H9 (cell line): Measurements from ENCODE around the gene BCL6B. TPM values are rescaled to one million over a fixed set of nuclear protein-coding genes. Genes with fewer than 3 reads are reported as not detected.

Experiments
- DNase-seq: peaks from one replicate; pipeline ENCODE4 v3.0.0-alpha.2; 2017
- H2AFZ ChIP-seq: one replicate; pipeline ENCODE4 v1.6.1; 2013; ENCODE audit warnings: mild to moderate bottlenecking, low read length, control low read depth, moderate library complexity
- H2AK5ac ChIP-seq: 2 replicates; pipeline ENCODE4 v1.6.1; 2013; ENCODE audit warnings: low read length, control low read depth, mixed read lengths; ENCODE audit not compliant: insufficient read length
- H2BK120ac ChIP-seq: one replicate; pipeline ENCODE4 v1.6.1; 2013; ENCODE audit warnings: low read depth, mild to moderate bottlenecking, low read length, control low read depth, inconsistent platforms; ENCODE audit not compliant: poor library complexity, severe bottlenecking
- H2BK12ac ChIP-seq: 2 replicates; pipeline ENCODE4 v1.6.1; 2013; ENCODE audit warnings: low read length, control low read depth, mixed read lengths, low read depth; ENCODE audit not compliant: insufficient read length
- H2BK15ac ChIP-seq: 2 replicates; pipeline ENCODE4 v1.6.1; 2013; ENCODE audit warnings: low read depth, low read length, control low read depth
- H2BK20ac ChIP-seq: one replicate; pipeline ENCODE4 v1.6.1; 2013; ENCODE audit warnings: low read depth, mild to moderate bottlenecking, low read length, control low read depth, inconsistent platforms; ENCODE audit not compliant: poor library complexity, severe bottlenecking
- H2BK5ac ChIP-seq: 2 replicates; pipeline ENCODE4 v1.6.1; 2013; ENCODE audit warnings: low read length, control low read depth, mixed read lengths; ENCODE audit not compliant: insufficient read length
- H3K14ac ChIP-seq: 2 replicates; pipeline ENCODE4 v1.6.1; 2013; ENCODE audit warnings: low read length, control low read depth; ENCODE audit not compliant: insufficient read depth
- H3K18ac ChIP-seq: 2 replicates; pipeline ENCODE4 v1.6.1; 2013; ENCODE audit warnings: low read depth, mild to moderate bottlenecking, mixed read lengths, low read length, control low read depth; ENCODE audit not compliant: insufficient read length
- H3K23ac ChIP-seq: 2 replicates; pipeline ENCODE4 v1.6.1; 2013; ENCODE audit warnings: low read length, control low read depth, mixed read lengths, low read depth; ENCODE audit not compliant: insufficient read length
- H3K23me2 ChIP-seq: 2 replicates; pipeline ENCODE4 v1.6.1; 2013; ENCODE audit warnings: low read depth, mild to moderate bottlenecking, mixed read lengths, low read length, control low read depth; ENCODE audit not compliant: insufficient read length, poor library complexity, severe bottlenecking
- H3K27ac ChIP-seq: 2 replicates; pipeline ENCODE4 v1.5.1; 2013; ENCODE audit warnings: low read length, control low read depth, mixed read lengths, low read depth; ENCODE audit not compliant: insufficient read length
- H3K27me3 ChIP-seq: 2 replicates; pipeline ENCODE4 v1.6.1; 2013; ENCODE audit warnings: low read length, control low read depth, inconsistent platforms; ENCODE audit not compliant: insufficient read depth
- H3K4ac ChIP-seq: 2 replicates; pipeline ENCODE4 v1.6.1; 2013; ENCODE audit warnings: low read depth, mild to moderate bottlenecking, control low read depth, inconsistent platforms, low read length, moderate library complexity
- H3K4me1 ChIP-seq: 2 replicates; pipeline ENCODE4 v1.6.1; 2013; ENCODE audit warnings: low read length, control low read depth, inconsistent platforms; ENCODE audit not compliant: insufficient read depth
- H3K4me2 ChIP-seq: 2 replicates; pipeline ENCODE4 v1.6.1; 2013; ENCODE audit warnings: low read length, control low read depth, mixed read lengths; ENCODE audit not compliant: insufficient read length, insufficient read depth
- H3K56ac ChIP-seq: 2 replicates; pipeline ENCODE4 v1.6.1; 2013; ENCODE audit warnings: low read depth, mild to moderate bottlenecking, mixed read lengths, low read length, control low read depth; ENCODE audit not compliant: insufficient read length
- H3K79me1 ChIP-seq: 2 replicates; pipeline ENCODE4 v1.6.1; 2013; ENCODE audit warnings: low read depth, mild to moderate bottlenecking, moderate library complexity, low read length, control low read depth, inconsistent platforms; ENCODE audit not compliant: insufficient read depth, poor library complexity, severe bottlenecking
- H3K79me2 ChIP-seq: 2 replicates; pipeline ENCODE4 v1.6.1; 2013; ENCODE audit warnings: low read length, control low read depth, inconsistent platforms; ENCODE audit not compliant: insufficient read depth
- H3K9ac ChIP-seq: 2 replicates; pipeline ENCODE4 v1.6.1; 2013; ENCODE audit warnings: low read length, control low read depth, mixed read lengths; ENCODE audit not compliant: insufficient read length; ENCODE audit errors: extremely low read depth
- H3K9me3 ChIP-seq: one replicate; pipeline ENCODE4 v1.6.1; 2013; ENCODE audit warnings: low read depth, low read length, inconsistent platforms; ENCODE audit not compliant: control insufficient read depth
- H3T11ph ChIP-seq: one replicate; pipeline ENCODE4 v1.6.1; 2013; ENCODE audit warnings: mild to moderate bottlenecking, low read length, control low read depth, inconsistent platforms
- H4K20me1 ChIP-seq: one replicate; pipeline ENCODE4 v1.6.1; 2013; ENCODE audit not compliant: control insufficient read depth, insufficient read length, insufficient read depth
- H4K5ac ChIP-seq: 2 replicates; pipeline ENCODE4 v1.6.1; 2013; ENCODE audit warnings: low read depth, mild to moderate bottlenecking, mixed read lengths, low read length, control low read depth; ENCODE audit not compliant: insufficient read length
- H4K8ac ChIP-seq: replicated peaks from 2 replicates; pipeline ENCODE4 v1.6.1; 2013; ENCODE audit warnings: low read length, control low read depth, mixed read lengths, low read depth; ENCODE audit not compliant: insufficient read length
- H4K91ac ChIP-seq: 2 replicates; pipeline ENCODE4 v1.6.1; 2013; ENCODE audit warnings: low read depth, mild to moderate bottlenecking, moderate library complexity, mixed read lengths, low read length, control low read depth; ENCODE audit not compliant: insufficient read length
- H3K27ac Mint-ChIP-seq, 3 experiments: 2 replicates in 2 of 3; 3 replicates in 1 of 3; pipeline ENCODE4 v1.8.0; 2020 to 2021; ENCODE audit warnings: mixed read lengths in 3 of 3, mild to moderate bottlenecking in 1 of 3, moderate library complexity in 1 of 3
- H3K27me3 Mint-ChIP-seq: 2 replicates; pipeline ENCODE4 v1.8.0; 2021; ENCODE audit warnings: low read depth, mild to moderate bottlenecking, moderate library complexity, mixed read lengths
- H3K36me3 Mint-ChIP-seq, 3 experiments: 2 replicates in 2 of 3; 3 replicates in 1 of 3; pipeline ENCODE4 v1.8.0; 2020 to 2021; ENCODE audit warnings: low read depth in 3 of 3, mixed read lengths in 3 of 3; ENCODE audit not compliant: insufficient read depth in 1 of 3
- H3K4me1 Mint-ChIP-seq, 2 experiments: 2 replicates each; pipeline ENCODE4 v1.8.0; 2020; ENCODE audit warnings: mixed read lengths in 2 of 2
- H3K4me3 Mint-ChIP-seq, 2 experiments: 2 replicates in 1 of 2; 3 replicates in 1 of 2; pipeline ENCODE4 v1.8.0; 2020 to 2021; ENCODE audit warnings: mild to moderate bottlenecking in 2 of 2, mixed read lengths in 2 of 2, moderate library complexity in 1 of 2
- H3K9me3 Mint-ChIP-seq, 2 experiments: 2 replicates in 1 of 2; 3 replicates in 1 of 2; pipeline ENCODE4 v1.8.0; 2020; ENCODE audit warnings: mild to moderate bottlenecking in 2 of 2, mixed read lengths in 2 of 2, moderate library complexity in 1 of 2
- CTCF ChIP-seq: fragments of 200-600 bp; sonication (generic); conservative IDR thresholded peaks from 3 replicates; pipeline ENCODE4 v1.8.0; 2021; ENCODE audit warnings: antibody characterized with exemption, mild to moderate bottlenecking
- WGBS: extraction: QIAGEN DNeasy Blood & Tissue Kit; methylation state at CpG from one replicate; pipeline ENCODE4 v1.1.7; 2013; ENCODE audit warnings: missing lambda C conversion rate, low lambda C conversion rate, mixed read lengths; ENCODE audit not compliant: insufficient read length; ENCODE audit errors: extremely low coverage; 5-methylcytosine and 5-hydroxymethylcytosine counted together
- total RNA-seq: library from RNA; stranded (reverse); gene quantifications from 2 replicates; pipeline ENCODE4 v1.2.1, GENCODE V29; 2021

Gene BCL6B
- total RNA-seq, 1 experiment from 2014 or later = 3.3 TPM

- Histone ChIP-seq H3K79me1 (no peaks in the 10 kb centered on the region), H3K14ac (no peak overlapping the region), H3T11ph (no peak overlapping the region), H3K23me2 (no peaks in the 10 kb centered on the region), H3K9ac (no peak overlapping the region), H2AFZ (no peak overlapping the region), H4K8ac (no peak overlapping the region), H4K91ac (no peak overlapping the region), H3K56ac (no peak overlapping the region), H3K23ac (no peak overlapping the region), H3K4ac (no peak overlapping the region), H3K9me3 (no peaks in the 10 kb centered on the region), H3K4me1 (no peaks in the 10 kb centered on the region), H2AK5ac (no peak overlapping the region), H4K5ac (no peak overlapping the region), H2BK15ac (no peak overlapping the region), H2BK12ac (no peak overlapping the region), H2BK120ac (no peak overlapping the region), H3K27me3 (no peaks in the 10 kb centered on the region; the same call in 1 of the 2 replicates), H2BK5ac (no peak overlapping the region), H2BK20ac (no peak overlapping the region), H3K27ac (no peak overlapping the region), H3K18ac (no peak overlapping the region), H4K20me1 (no peaks in the 10 kb centered on the region), H3K79me2 (no peaks in the 10 kb centered on the region), H3K4me2 (no peak overlapping the region)
- no CpG with 5 or more reads among the region's 3 CpGs for WGBS
- Mint-ChIP-seq H3K27me3 (peaks cover 47% of the 10 kb centered on the region), H3K4me1 (no peaks in the 10 kb centered on the region), H3K9me3 (peaks cover 28 to 30% of the 10 kb centered on the region in 2 experiments), H3K36me3 (peaks cover 4 to 10% (median 6%) of the 10 kb centered on the region in 3 experiments; a peak in 5 of 7 replicates), H3K27ac (no peak overlapping the region), H3K4me3 (no peak overlapping the region)
- no peak for DNase-seq
- TF ChIP-seq CTCF = no peak
Observed at GRCh38 chr17:7070712-7071111, 47.9 kb downstream of the BCL6B start.
